ENCODE measurements around the gene KCNQ5.

DNA sequence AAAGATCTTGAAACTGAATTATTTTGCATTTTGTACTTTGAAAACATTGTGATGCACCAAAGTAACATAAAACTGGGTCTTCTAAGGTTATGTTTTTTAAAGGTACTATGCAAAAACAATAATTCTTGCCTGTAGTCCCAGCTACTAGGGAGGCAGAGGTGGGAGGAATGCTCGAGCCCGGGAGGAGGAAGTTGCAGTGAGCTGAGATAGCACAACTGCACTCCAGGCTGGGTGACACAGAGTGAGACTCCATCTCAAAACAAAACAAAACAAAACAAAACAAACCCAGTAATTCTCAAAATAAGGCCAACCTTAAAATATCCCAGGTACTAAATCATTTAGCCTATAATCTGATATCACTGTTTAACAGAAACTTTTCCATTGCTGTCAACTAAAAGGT lies 333.8 kb downstream of the KCNQ5 start:
- TF ChIP-seq, protein P1, sequence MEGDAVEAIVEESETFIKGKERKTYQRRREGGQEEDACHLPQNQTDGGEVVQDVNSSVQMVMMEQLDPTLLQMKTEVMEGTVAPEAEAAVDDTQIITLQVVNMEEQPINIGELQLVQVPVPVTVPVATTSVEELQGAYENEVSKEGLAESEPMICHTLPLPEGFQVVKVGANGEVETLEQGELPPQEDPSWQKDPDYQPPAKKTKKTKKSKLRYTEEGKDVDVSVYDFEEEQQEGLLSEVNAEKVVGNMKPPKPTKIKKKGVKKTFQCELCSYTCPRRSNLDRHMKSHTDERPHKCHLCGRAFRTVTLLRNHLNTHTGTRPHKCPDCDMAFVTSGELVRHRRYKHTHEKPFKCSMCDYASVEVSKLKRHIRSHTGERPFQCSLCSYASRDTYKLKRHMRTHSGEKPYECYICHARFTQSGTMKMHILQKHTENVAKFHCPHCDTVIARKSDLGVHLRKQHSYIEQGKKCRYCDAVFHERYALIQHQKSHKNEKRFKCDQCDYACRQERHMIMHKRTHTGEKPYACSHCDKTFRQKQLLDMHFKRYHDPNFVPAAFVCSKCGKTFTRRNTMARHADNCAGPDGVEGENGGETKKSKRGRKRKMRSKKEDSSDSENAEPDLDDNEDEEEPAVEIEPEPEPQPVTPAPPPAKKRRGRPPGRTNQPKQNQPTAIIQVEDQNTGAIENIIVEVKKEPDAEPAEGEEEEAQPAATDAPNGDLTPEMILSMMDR (IDR thresholded peaks at IDR 0.05) = no peak
- TF ChIP-seq POLR2A (IDR thresholded peaks at IDR 0.05) (no peak), POLR2AphosphoS5 (IDR thresholded peaks at IDR 0.05) (no peak)
